K562 treated with DMSO at 1 percent for 12 hours (cell line): ENCODE measurements around the gene BDKRB1. TPM values are rescaled to one million over a fixed set of nuclear protein-coding genes. Genes with fewer than 3 reads are reported as not detected.

Experiments
- total RNA-seq: library from RNA; unstranded; fragments of 300-600 nt; gene quantifications from 2 replicates; pipeline ENCODE4 v1.2.3, GENCODE V29; 2022; ENCODE audit not compliant: insufficient read depth

The BDKRB1 gene
- total RNA-seq: 0.52 and 0.59 TPM in 2 replicates

GRCh38 chr14:96255501-96256366, at the start of gene BDKRB1:
TSS of gene BDKRB1 (plus strand) at chr14:96256210. CDS start at chr14:96263683, 7,473 bp downstream.

Other genes with a start within 250 kb of the BDKRB1 start
- not detected in 2 replicates for gene C14orf132, start 216.8 kb upstream of the BDKRB1 start, total RNA-seq
- not detected in 2 replicates for gene BDKRB2, start 51.4 kb upstream of the BDKRB1 start, total RNA-seq
- gene ATG2B, start 107.1 kb downstream of the BDKRB1 start, total RNA-seq: 1.1 and 8.2 TPM in 2 replicates
- 19.4 and 51.7 TPM in 2 replicates for gene GSKIP, start 107.3 kb downstream of the BDKRB1 start, total RNA-seq
- 0.95 and 1.7 TPM in 2 replicates for gene AK7, start 135.9 kb downstream of the BDKRB1 start, total RNA-seq
- gene PAPOLA, start 246.2 kb downstream of the BDKRB1 start, total RNA-seq: 28.6 and 91.8 TPM in 2 replicates